H54 (cell line): ENCODE results near the gene ADCY5.
A peak's percentile ranks its signal among the peaks of the same experiment; 100 is the strongest.
"Not testable (repeated sequence)": the region's sequence is repeated elsewhere in the genome, so short reads cannot be mapped to it uniquely, and the experiment has no call there.

Experiments
- DNase-seq: peaks from one replicate; pipeline ENCODE4 v3.0.0; 2011; ENCODE audit warnings: low spot score, mixed read lengths; ENCODE audit not compliant: insufficient read length
- FAIRE-seq: peaks from 3 replicates; lab custom pipeline; 2011; peaks lifted over from hg19 to GRCh38; lab: Jason Lieb, UNC
- POLR2A ChIP-seq: IDR thresholded peaks from 2 replicates; pipeline ENCODE4 v1.6.1; 2011; ENCODE audit warnings: low read depth, mild to moderate bottlenecking, low read length

The ADCY5 gene

DNA sequence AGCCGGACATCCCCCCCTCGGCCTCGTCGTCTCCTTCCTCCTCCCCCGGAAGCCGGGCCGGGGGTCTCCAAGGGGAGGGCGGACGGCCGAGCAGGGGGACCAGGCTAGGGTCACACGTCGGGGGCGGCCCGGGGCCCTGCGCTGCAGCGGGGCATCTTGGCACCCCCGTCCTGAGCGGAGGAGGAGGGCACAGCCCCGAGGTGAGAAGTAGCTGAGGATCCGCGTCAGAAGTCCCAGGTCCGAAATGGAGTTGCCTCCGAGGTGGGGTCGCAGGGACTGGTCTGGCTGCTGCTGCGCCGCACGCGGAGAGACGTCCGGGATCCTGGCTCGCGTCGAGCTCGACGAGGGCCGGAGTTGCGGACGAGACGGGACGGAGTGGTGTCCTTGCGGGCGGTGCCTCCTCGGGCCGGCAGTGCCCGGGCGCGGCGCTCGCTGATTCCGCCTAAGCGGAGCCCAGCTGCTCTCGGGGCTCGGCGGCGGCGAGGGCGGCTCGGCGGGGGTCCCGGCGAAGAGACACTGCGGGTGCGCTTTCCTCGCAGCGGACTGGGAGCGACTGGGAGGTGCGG, at the start of gene ADCY5:
Gene ADCY5, minus strand, starts transcription at position 555 of the 566 bp plus-strand sequence. Its CDS starts 545 bp downstream, at position 10.
- TF ChIP-seq POLR2A, result no peak
- no peak for FAIRE-seq
- no peak for DNase-seq

DNA sequence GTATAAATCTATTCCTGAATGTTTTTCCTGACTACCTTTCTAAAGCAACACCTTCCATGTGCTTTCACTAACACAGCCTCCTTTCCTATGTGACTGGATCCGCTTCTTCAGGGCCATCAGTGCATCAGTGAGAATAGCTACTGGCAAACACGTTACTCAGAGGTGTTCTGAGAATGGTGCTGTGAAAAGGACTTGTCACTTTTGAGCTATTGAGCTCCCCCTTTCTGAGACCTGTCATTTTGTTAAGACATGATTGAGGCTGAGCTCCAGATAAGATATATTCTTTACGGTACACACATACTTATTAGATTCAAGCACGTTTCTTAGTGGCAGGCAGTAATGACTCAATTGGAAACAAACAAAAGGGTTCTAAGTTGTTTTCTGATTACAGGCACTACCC, 45.0 kb upstream of the ADCY5 start:
- TF ChIP-seq POLR2A, result no peak
- no peak for FAIRE-seq
- DNase-seq, result no peak

- DNase-seq (no peak), FAIRE-seq (no peak)
- no peak for TF ChIP-seq POLR2A
These were observed 43.2 kb upstream of the ADCY5 start for GRCh38 chr3:123491966-123492587.

- FAIRE-seq, result peak; percentile 53
- DNase-seq, result peak; percentile 55
- no peak for TF ChIP-seq POLR2A
These were observed 40.6 kb upstream of the ADCY5 start for GRCh38 chr3:123489400-123490004.

DNA sequence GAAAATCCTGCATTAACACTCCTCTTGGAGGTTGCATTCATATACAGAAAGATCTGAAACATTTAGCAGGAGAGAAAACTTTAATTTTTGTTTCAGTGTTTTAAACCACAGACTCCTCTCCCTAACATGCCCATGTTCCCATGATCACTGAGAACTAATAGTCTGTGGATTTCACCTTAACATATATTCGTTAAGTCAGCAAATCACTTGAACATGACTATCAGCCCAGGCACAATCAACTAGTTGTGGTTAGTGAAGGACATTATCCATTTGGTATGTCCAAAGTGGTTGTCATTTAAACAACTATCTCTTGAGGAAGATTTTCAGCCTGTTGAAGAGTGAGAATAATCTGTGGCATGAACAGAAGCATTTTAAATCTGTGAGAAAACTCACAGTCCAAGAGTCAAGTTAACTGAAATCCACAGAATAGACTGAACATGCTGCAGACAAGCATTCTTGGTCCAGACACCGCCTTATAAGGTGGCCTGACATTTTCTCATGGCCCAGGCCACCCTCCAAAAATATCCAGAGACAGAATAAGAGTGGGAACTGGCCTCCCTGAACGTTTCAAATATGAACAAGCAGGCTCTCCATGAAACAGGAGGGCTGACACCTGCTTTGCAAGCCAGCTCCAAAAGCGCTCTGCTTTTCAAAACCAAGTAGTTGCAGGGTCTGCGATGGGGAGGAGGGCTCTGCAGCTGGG, 39.9 kb upstream of the ADCY5 start:
- FAIRE-seq (no peak), DNase-seq (no peak)
- no peak for TF ChIP-seq POLR2A

DNA sequence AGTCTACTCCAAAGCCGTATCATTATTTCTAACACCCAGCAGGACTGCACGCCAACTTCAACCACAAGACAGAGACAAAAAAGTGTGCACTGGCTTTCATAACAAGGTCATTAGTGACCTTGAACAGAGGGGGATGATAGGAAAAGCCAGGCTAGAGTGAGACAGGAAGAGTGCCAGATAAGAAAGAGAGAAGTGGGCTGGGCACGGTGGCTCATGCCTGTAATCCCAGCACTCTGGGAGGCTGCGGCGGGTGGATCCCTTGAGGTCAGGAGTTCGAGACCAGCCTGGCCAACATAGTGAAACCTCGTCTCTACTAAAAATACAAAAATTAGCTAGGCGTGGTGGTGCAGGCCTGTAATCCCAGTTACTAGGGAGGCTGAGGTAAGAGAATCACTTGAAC, 38.2 kb upstream of the ADCY5 start:
- not testable (repeated sequence) for DNase-seq, FAIRE-seq

GRCh38 chr3:123486460-123486859, 37.6 kb upstream of the ADCY5 start:
- TF ChIP-seq POLR2A, result no peak
- DNase-seq (no peak), FAIRE-seq (no peak)

GRCh38 chr3:123485551-123485950, 36.7 kb upstream of the ADCY5 start:
- no peak for TF ChIP-seq POLR2A
- FAIRE-seq (no peak), DNase-seq (no peak)

- DNase-seq, result no peak
- no peak for FAIRE-seq
- TF ChIP-seq POLR2A, result no peak
These were observed 34.3 kb upstream of the ADCY5 start for GRCh38 chr3:123483146-123483545.

- TF ChIP-seq POLR2A, result no peak
- FAIRE-seq (no peak), DNase-seq (no peak)
These were observed 33.0 kb upstream of the ADCY5 start for GRCh38 chr3:123481722-123482457.

GRCh38 chr3:123481071-123481470, 32.2 kb upstream of the ADCY5 start:
- no peak for TF ChIP-seq POLR2A
- FAIRE-seq (no peak), DNase-seq (no peak)

DNA sequence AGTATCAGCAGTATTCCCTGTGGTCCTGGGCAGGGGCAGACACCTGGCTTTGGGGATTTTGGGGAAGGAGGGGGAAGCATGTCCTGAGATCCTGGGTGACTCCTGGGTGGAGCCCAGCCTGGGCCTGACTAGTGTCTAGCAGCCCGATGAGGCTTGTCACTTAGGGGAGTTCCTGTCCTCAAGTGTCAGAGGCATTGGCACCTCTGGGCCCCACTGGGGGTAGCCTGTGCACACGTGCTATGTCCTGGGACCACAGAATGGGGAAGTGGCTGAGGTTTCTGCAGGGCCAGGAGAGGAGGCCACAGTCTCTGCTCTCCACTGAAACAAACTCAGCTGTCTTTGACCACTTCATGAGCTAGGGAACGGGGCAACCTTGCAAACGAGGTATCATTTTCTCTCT, 31.5 kb upstream of the ADCY5 start:
- TF ChIP-seq POLR2A, result no peak
- DNase-seq (no peak), FAIRE-seq (no peak)

DNA sequence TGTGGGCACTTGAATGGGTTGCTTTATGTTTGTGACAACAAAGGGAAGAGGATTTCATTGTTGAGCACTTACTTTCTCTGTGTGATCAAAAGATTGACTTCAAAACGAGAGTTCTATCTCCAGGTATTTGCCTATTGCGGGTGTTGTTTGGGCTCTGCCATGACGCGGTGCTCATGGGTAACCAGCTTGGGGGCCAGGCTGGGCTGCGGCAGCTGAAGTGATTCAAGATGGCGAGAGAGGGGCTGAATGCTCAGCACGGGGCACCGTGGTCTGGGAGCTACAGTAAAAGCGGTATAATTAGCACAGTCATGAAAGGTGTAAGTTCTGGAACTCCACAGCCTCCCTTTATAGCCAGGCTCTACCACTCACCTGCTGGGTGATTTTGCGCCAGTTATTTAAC, 31.0 kb upstream of the ADCY5 start:
- FAIRE-seq, result no peak
- TF ChIP-seq POLR2A, result no peak
- DNase-seq, result no peak

DNA sequence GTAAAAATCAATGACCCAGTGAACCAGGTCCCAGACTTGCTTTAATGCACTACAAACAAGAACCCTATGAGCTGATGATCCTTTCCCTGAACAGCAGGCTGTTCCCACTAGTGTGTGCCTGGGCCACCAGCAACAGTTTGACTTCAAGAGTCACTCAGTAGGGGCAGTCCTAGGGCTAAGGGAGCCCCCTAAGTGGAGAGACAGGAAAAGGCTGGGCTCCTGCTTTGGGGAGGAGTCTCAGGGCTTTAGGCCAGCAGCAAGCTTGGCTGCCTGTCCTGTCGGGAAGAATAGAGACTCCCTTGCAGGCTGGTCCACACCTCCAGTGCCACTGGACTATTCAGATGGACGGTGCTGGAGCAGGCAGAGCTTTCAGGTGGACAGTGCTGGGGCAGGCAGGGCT, 29.4 kb upstream of the ADCY5 start:
- FAIRE-seq (no peak), DNase-seq (no peak)
- TF ChIP-seq POLR2A, result no peak
